GM23338 (cell line): ENCODE results near the gene RXRG. TPM values are rescaled to one million over a fixed set of nuclear protein-coding genes. Genes with fewer than 3 reads are reported as not detected.

Experiments
- ATAC-seq: fragments of 200-7000 bp; cut with Tn5 transposase; 3 replicates; pipeline ENCODE4 v1.9.1; 2020
- DNase-seq: peaks from one replicate; pipeline ENCODE4 v3.0.0-alpha.2; 2015; ENCODE audit warnings: low spot score
- H2AFZ ChIP-seq: fragments of 200-600 bp; sonication (generic); 2 replicates; pipeline ENCODE4 v1.8.0; 2016; ENCODE audit warnings: antibody characterized with exemption, mild to moderate bottlenecking, moderate library complexity
- H3F3A ChIP-seq: fragments of 200-600 bp; sonication (generic); replicated peaks from 2 replicates; pipeline ENCODE4 v1.8.0; 2017; ENCODE audit warnings: antibody characterized with exemption, mixed run types, low read depth
- H3K27ac ChIP-seq: fragments of 200-600 bp; sonication (generic); 2 replicates; pipeline ENCODE4 v1.6.1; 2016; ENCODE audit warnings: low read depth
- H3K27me3 ChIP-seq: fragments of 200-600 bp; sonication (generic); 2 replicates; pipeline ENCODE4 v1.8.0; 2016; ENCODE audit warnings: mild to moderate bottlenecking, mixed run types, moderate library complexity; ENCODE audit not compliant: insufficient read depth
- H3K36me3 ChIP-seq: fragments of 200-600 bp; sonication (generic); 2 replicates; pipeline ENCODE4 v1.8.0; 2016; ENCODE audit warnings: mild to moderate bottlenecking; ENCODE audit not compliant: insufficient read depth
- H3K4me1 ChIP-seq: fragments of 200-600 bp; sonication (generic); 2 replicates; pipeline ENCODE4 v1.8.0; 2016; ENCODE audit warnings: mild to moderate bottlenecking, moderate library complexity; ENCODE audit not compliant: insufficient read depth
- H3K4me2 ChIP-seq: fragments of 200-600 bp; sonication (generic); 2 replicates; pipeline ENCODE4 v1.7.1; 2017; ENCODE audit warnings: mixed run types
- H3K4me3 ChIP-seq: fragments of 200-600 bp; sonication (generic); 2 replicates; pipeline ENCODE4 v1.6.1; 2016; ENCODE audit warnings: mixed run types
- H3K79me2 ChIP-seq: fragments of 200-600 bp; sonication (generic); replicated peaks from 2 replicates; pipeline ENCODE4 v1.8.0; 2017; ENCODE audit warnings: mild to moderate bottlenecking; ENCODE audit not compliant: insufficient read depth
- H3K9me2 ChIP-seq: fragments of 200-600 bp; sonication (generic); 2 replicates; pipeline ENCODE4 v1.8.0; 2017; ENCODE audit not compliant: insufficient read depth
- H4K20me1 ChIP-seq: fragments of 200-600 bp; sonication (generic); replicated peaks from 2 replicates; pipeline ENCODE4 v1.8.0; 2017; ENCODE audit warnings: mild to moderate bottlenecking; ENCODE audit not compliant: insufficient read depth
- H3K27ac Mint-ChIP-seq: 2 replicates; pipeline ENCODE4 v1.8.0; 2020; ENCODE audit warnings: inconsistent platforms, mild to moderate bottlenecking, moderate library complexity, mixed read lengths
- H3K27me3 Mint-ChIP-seq: 3 replicates; pipeline ENCODE4 v1.8.0; 2022; ENCODE audit warnings: low read depth, mild to moderate bottlenecking, moderate library complexity, mixed read lengths, inconsistent platforms; ENCODE audit not compliant: insufficient read depth, poor library complexity
- H3K36me3 Mint-ChIP-seq: 3 replicates; pipeline ENCODE4 v1.8.0; 2021; ENCODE audit warnings: low read depth, mild to moderate bottlenecking, inconsistent platforms, moderate library complexity, mixed read lengths
- H3K4me1 Mint-ChIP-seq: 3 replicates; pipeline ENCODE4 v1.8.0; 2020; ENCODE audit warnings: mild to moderate bottlenecking, inconsistent platforms, mixed read lengths
- H3K4me3 Mint-ChIP-seq: 3 replicates; pipeline ENCODE4 v1.8.0; 2021; ENCODE audit warnings: moderate library complexity, mild to moderate bottlenecking, inconsistent platforms, mixed read lengths
- H3K9me3 Mint-ChIP-seq: 3 replicates; pipeline ENCODE4 v1.8.0; 2020; ENCODE audit warnings: moderate library complexity, mild to moderate bottlenecking, inconsistent platforms, mixed read lengths
- CREB1 ChIP-seq: fragments of 250-450 bp; sonication (Bioruptor Pico); IDR thresholded peaks from 2 replicates; pipeline ENCODE4 v1.5.0; 2020; ENCODE audit warnings: low read depth, mild to moderate bottlenecking, moderate library complexity
- EZH2 ChIP-seq: fragments of 200-600 bp; sonication (generic); IDR thresholded peaks from one replicate; pipeline ENCODE4 v1.8.0; 2017; ENCODE audit warnings: antibody characterized with exemption, mild to moderate bottlenecking, low read depth; ENCODE audit not compliant: unreplicated experiment
- EZH2phosphoT487 ChIP-seq: fragments of 200-600 bp; sonication (generic); IDR thresholded peaks from one replicate; pipeline ENCODE4 v1.8.1; 2018; ENCODE audit warnings: antibody characterized with exemption; ENCODE audit not compliant: unreplicated experiment
- JUNB ChIP-seq: IDR thresholded peaks from one replicate; pipeline ENCODE4 v1.6.1; 2016; ENCODE audit warnings: antibody characterized with exemption; ENCODE audit not compliant: unreplicated experiment
- NANOG ChIP-seq: IDR thresholded peaks from 2 replicates; pipeline ENCODE4 v1.6.1; 2016; ENCODE audit warnings: antibody characterized with exemption, borderline replicate concordance
- POLR2AphosphoS5 ChIP-seq: IDR thresholded peaks from 2 replicates; pipeline ENCODE4 v1.6.1; 2016; ENCODE audit warnings: antibody characterized with exemption, low read depth
- STAT1 ChIP-seq: IDR thresholded peaks from one replicate; pipeline ENCODE4 v1.6.1; 2016; ENCODE audit warnings: antibody characterized with exemption; ENCODE audit not compliant: unreplicated experiment
- ZNF114 ChIP-seq: fragments of 250-450 bp; sonication (Bioruptor Pico); IDR thresholded peaks from 2 replicates; pipeline ENCODE4 v1.5.0; 2020; ENCODE audit warnings: mild to moderate bottlenecking, moderate library complexity
- ZNF331 ChIP-seq: fragments of 250-450 bp; sonication (Bioruptor Pico); IDR thresholded peaks from 2 replicates; pipeline ENCODE4 v1.5.0; 2020; ENCODE audit warnings: low read depth, mild to moderate bottlenecking, moderate library complexity
- polyA plus RNA-seq: library from polyadenylated mRNA; unstranded; fragments of >200 nt; fragmentation: Nextera tagmentation; extraction: Ambion mirVana; gene quantifications from 2 replicates; pipeline ENCODE4 v1.2.1, GENCODE V29; 2016
- total RNA-seq: library from RNA; depleted of rRNA; stranded (reverse); fragments of >200 nt; shearing (Covaris generic); gene quantifications from 2 replicates; pipeline ENCODE4 v1.2.3, GENCODE V29; 2014
- TF ChIP-seq, protein P1 (sequence below), 2 experiments: fragments of 200-600 bp in 1 of 2; sonication (generic) in 1 of 2; conservative IDR thresholded peaks; 2 replicates each; pipeline versions ENCODE4 v1.5.1 to v1.6.1; 2016 to 2017; ENCODE audit warnings: antibody characterized with exemption in 2 of 2, low read depth in 2 of 2, mild to moderate bottlenecking in 2 of 2, moderate library complexity in 1 of 2
- TF ChIP-seq, protein P2 (sequence below): IDR thresholded peaks from 2 replicates; pipeline ENCODE4 v1.6.1; 2016; ENCODE audit warnings: antibody characterized with exemption
- TF ChIP-seq, protein P3 (sequence below): fragments of 250-450 bp; sonication (Bioruptor Pico); IDR thresholded peaks from 2 replicates; pipeline ENCODE4 v1.5.0; 2020; ENCODE audit warnings: mild to moderate bottlenecking, moderate library complexity
- TF ChIP-seq, protein P4 (sequence below): IDR thresholded peaks from one replicate; pipeline ENCODE4 v1.6.1; 2018; ENCODE audit warnings: antibody characterized with exemption; ENCODE audit not compliant: unreplicated experiment

RXRG gene
- total and polyA plus RNA-seq, 2 experiments from 2014 or later, result not detected

DNA sequence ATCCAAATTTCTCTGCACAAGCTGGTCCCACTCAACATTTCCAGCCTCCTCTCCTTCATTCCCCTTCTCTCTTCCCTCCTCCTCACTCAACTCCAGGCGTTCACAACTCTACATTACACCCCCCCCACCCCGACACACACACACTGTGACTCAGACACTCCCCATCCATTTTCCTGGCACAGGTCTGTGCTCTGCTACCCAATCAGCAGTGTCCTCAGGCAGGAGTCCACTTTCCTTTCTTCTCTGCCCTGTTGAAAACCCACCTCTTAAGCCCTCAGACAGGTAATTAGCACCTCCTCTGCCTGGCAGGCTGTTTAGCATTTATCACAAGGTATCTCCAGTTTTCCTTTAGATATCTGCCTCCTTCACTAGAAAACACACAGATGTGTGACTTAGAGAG is 79.6 kb downstream of the RXRG start:
- no peak overlapping the region for H3K27ac Mint-ChIP-seq
- no peaks in the 10 kb centered on the region for H3K9me3 Mint-ChIP-seq
- no peak overlapping the region for H3K4me2 ChIP-seq
- peaks cover 7% of the 10 kb centered on the region; the same call in 1 of the 2 replicates for H3K4me1 ChIP-seq
- H2AFZ ChIP-seq, result no peak overlapping the region
- peaks cover 9% of the 10 kb centered on the region for H3K4me1 Mint-ChIP-seq
- DNase-seq (no peak), ATAC-seq (no peak)
- no peaks in the 10 kb centered on the region for H4K20me1 ChIP-seq
- peaks cover 12% of the 10 kb centered on the region for H3K27me3 ChIP-seq
- H3K27me3 Mint-ChIP-seq, result peaks cover 9% of the 10 kb centered on the region
- no peaks in the 10 kb centered on the region for H3K79me2 ChIP-seq
- H3K4me3 Mint-ChIP-seq, result no peak overlapping the region
- no peak overlapping the region for H3K4me3 ChIP-seq
- H3K36me3 ChIP-seq, result no peaks in the 10 kb centered on the region
- H3K36me3 Mint-ChIP-seq, result no peaks in the 10 kb centered on the region
- TF ChIP-seq, protein P1, sequence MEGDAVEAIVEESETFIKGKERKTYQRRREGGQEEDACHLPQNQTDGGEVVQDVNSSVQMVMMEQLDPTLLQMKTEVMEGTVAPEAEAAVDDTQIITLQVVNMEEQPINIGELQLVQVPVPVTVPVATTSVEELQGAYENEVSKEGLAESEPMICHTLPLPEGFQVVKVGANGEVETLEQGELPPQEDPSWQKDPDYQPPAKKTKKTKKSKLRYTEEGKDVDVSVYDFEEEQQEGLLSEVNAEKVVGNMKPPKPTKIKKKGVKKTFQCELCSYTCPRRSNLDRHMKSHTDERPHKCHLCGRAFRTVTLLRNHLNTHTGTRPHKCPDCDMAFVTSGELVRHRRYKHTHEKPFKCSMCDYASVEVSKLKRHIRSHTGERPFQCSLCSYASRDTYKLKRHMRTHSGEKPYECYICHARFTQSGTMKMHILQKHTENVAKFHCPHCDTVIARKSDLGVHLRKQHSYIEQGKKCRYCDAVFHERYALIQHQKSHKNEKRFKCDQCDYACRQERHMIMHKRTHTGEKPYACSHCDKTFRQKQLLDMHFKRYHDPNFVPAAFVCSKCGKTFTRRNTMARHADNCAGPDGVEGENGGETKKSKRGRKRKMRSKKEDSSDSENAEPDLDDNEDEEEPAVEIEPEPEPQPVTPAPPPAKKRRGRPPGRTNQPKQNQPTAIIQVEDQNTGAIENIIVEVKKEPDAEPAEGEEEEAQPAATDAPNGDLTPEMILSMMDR (conservative IDR thresholded peaks at IDR 0.05; ENCODE audit: low read depth in 2 of 2), result no peak
- TF ChIP-seq, protein P2, sequence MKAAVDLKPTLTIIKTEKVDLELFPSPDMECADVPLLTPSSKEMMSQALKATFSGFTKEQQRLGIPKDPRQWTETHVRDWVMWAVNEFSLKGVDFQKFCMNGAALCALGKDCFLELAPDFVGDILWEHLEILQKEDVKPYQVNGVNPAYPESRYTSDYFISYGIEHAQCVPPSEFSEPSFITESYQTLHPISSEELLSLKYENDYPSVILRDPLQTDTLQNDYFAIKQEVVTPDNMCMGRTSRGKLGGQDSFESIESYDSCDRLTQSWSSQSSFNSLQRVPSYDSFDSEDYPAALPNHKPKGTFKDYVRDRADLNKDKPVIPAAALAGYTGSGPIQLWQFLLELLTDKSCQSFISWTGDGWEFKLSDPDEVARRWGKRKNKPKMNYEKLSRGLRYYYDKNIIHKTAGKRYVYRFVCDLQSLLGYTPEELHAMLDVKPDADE, result no peak
- TF ChIP-seq EZH2phosphoT487, result no peak
- no peak for TF ChIP-seq ZNF331 (CRISPR knock-in tag)
- TF ChIP-seq JUNB, result no peak
- no peak for TF ChIP-seq EZH2
- no peak for TF ChIP-seq NANOG
- TF ChIP-seq STAT1, result no peak
- no peak for TF ChIP-seq POLR2AphosphoS5
- no peak for TF ChIP-seq CREB1
- TF ChIP-seq, protein P3, sequence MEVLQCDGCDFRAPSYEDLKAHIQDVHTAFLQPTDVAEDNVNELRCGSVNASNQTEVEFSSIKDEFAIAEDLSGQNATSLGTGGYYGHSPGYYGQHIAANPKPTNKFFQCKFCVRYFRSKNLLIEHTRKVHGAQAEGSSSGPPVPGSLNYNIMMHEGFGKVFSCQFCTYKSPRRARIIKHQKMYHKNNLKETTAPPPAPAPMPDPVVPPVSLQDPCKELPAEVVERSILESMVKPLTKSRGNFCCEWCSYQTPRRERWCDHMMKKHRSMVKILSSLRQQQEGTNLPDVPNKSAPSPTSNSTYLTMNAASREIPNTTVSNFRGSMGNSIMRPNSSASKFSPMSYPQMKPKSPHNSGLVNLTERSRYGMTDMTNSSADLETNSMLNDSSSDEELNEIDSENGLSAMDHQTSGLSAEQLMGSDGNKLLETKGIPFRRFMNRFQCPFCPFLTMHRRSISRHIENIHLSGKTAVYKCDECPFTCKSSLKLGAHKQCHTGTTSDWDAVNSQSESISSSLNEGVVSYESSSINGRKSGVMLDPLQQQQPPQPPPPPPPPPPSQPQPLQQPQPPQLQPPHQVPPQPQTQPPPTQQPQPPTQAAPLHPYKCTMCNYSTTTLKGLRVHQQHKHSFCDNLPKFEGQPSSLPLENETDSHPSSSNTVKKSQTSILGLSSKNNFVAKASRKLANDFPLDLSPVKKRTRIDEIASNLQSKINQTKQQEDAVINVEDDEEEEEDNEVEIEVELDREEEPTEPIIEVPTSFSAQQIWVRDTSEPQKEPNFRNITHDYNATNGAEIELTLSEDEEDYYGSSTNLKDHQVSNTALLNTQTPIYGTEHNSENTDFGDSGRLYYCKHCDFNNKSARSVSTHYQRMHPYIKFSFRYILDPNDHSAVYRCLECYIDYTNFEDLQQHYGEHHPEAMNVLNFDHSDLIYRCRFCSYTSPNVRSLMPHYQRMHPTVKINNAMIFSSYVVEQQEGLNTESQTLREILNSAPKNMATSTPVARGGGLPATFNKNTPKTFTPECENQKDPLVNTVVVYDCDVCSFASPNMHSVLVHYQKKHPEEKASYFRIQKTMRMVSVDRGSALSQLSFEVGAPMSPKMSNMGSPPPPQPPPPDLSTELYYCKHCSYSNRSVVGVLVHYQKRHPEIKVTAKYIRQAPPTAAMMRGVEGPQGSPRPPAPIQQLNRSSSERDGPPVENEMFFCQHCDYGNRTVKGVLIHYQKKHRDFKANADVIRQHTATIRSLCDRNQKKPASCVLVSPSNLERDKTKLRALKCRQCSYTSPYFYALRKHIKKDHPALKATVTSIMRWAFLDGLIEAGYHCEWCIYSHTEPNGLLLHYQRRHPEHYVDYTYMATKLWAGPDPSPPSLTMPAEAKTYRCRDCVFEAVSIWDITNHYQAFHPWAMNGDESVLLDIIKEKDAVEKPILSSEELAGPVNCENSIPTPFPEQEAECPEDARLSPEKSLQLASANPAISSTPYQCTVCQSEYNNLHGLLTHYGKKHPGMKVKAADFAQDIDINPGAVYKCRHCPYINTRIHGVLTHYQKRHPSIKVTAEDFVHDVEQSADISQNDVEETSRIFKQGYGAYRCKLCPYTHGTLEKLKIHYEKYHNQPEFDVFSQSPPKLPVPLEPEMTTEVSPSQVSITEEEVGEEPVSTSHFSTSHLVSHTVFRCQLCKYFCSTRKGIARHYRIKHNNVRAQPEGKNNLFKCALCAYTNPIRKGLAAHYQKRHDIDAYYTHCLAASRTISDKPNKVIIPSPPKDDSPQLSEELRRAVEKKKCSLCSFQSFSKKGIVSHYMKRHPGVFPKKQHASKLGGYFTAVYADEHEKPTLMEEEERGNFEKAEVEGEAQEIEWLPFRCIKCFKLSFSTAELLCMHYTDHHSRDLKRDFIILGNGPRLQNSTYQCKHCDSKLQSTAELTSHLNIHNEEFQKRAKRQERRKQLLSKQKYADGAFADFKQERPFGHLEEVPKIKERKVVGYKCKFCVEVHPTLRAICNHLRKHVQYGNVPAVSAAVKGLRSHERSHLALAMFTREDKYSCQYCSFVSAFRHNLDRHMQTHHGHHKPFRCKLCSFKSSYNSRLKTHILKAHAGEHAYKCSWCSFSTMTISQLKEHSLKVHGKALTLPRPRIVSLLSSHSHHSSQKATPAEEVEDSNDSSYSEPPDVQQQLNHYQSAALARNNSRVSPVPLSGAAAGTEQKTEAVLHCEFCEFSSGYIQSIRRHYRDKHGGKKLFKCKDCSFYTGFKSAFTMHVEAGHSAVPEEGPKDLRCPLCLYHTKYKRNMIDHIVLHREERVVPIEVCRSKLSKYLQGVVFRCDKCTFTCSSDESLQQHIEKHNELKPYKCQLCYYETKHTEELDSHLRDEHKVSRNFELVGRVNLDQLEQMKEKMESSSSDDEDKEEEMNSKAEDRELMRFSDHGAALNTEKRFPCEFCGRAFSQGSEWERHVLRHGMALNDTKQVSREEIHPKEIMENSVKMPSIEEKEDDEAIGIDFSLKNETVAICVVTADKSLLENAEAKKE, result no peak
- TF ChIP-seq, protein P4, sequence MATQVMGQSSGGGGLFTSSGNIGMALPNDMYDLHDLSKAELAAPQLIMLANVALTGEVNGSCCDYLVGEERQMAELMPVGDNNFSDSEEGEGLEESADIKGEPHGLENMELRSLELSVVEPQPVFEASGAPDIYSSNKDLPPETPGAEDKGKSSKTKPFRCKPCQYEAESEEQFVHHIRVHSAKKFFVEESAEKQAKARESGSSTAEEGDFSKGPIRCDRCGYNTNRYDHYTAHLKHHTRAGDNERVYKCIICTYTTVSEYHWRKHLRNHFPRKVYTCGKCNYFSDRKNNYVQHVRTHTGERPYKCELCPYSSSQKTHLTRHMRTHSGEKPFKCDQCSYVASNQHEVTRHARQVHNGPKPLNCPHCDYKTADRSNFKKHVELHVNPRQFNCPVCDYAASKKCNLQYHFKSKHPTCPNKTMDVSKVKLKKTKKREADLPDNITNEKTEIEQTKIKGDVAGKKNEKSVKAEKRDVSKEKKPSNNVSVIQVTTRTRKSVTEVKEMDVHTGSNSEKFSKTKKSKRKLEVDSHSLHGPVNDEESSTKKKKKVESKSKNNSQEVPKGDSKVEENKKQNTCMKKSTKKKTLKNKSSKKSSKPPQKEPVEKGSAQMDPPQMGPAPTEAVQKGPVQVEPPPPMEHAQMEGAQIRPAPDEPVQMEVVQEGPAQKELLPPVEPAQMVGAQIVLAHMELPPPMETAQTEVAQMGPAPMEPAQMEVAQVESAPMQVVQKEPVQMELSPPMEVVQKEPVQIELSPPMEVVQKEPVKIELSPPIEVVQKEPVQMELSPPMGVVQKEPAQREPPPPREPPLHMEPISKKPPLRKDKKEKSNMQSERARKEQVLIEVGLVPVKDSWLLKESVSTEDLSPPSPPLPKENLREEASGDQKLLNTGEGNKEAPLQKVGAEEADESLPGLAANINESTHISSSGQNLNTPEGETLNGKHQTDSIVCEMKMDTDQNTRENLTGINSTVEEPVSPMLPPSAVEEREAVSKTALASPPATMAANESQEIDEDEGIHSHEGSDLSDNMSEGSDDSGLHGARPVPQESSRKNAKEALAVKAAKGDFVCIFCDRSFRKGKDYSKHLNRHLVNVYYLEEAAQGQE, result no peak
- no peak for TF ChIP-seq ZNF114
- H3K27ac ChIP-seq, result no peak overlapping the region
- H3K9me2 ChIP-seq, result no peaks in the 10 kb centered on the region
- no peaks in the 10 kb centered on the region for H3F3A ChIP-seq
